HepG2 (cell line): ENCODE measurements around the gene HEMK1. TPM values are rescaled to one million over a fixed set of nuclear protein-coding genes. Genes with fewer than 3 reads are reported as not detected.

Experiments used
- HDAC6 ChIP-seq: fragments of 200-600 bp; sonication (generic); IDR thresholded peaks from 2 replicates; pipeline ENCODE4 v1.7.0; 2017; ENCODE audit warnings: mild to moderate bottlenecking, antibody characterized with exemption, low read length, low read depth
- HMG20A ChIP-seq: IDR thresholded peaks from 2 replicates; pipeline ENCODE4 v1.6.1; 2016; ENCODE audit warnings: borderline replicate concordance
- JUN ChIP-seq: sonication (generic); formaldehyde crosslinking; IDR thresholded peaks from 2 replicates; pipeline ENCODE4 v1.4.0; 2020; ENCODE audit warnings: mild to moderate bottlenecking, missing genetic modification reagents
- KDM2A ChIP-seq: sonication (generic); formaldehyde crosslinking; IDR thresholded peaks from 2 replicates; pipeline ENCODE4 v1.4.0; 2020; ENCODE audit warnings: low read depth, missing genetic modification reagents, borderline replicate concordance
- KDM5B ChIP-seq: sonication (generic); formaldehyde crosslinking; IDR thresholded peaks from 2 replicates; pipeline ENCODE4 v1.4.0; 2020; ENCODE audit warnings: missing genetic modification reagents, mild to moderate bottlenecking, borderline replicate concordance
- KLF15 ChIP-seq: sonication (generic); formaldehyde crosslinking; IDR thresholded peaks from 2 replicates; pipeline ENCODE4 v1.8.1; 2023; ENCODE audit warnings: borderline replicate concordance, mild to moderate bottlenecking, inconsistent platforms, missing genetic modification reagents, mixed read lengths
- MAF1 ChIP-seq: sonication (generic); formaldehyde crosslinking; IDR thresholded peaks from 2 replicates; pipeline ENCODE4 v1.5.0; 2020; ENCODE audit warnings: missing genetic modification reagents, borderline replicate concordance
- SKI ChIP-seq: fragments of 450-650 bp; IDR thresholded peaks from one replicate; pipeline ENCODE4 v1.6.1; 2018; ENCODE audit warnings: mild to moderate bottlenecking; ENCODE audit not compliant: partially characterized antibody
- TBX3 ChIP-seq: fragments of 450-650 bp; IDR thresholded peaks from 2 replicates; pipeline ENCODE4 v1.6.1; 2017; ENCODE audit warnings: antibody characterized with exemption, mild to moderate bottlenecking, inconsistent platforms, borderline replicate concordance
- ZNF124 ChIP-seq: sonication (generic); formaldehyde crosslinking; IDR thresholded peaks from 2 replicates; pipeline ENCODE4 v1.4.0; 2020; ENCODE audit warnings: missing genetic modification reagents
- ZNF30 ChIP-seq: sonication (generic); formaldehyde crosslinking; IDR thresholded peaks from 2 replicates; pipeline ENCODE4 v1.5.0; 2020; ENCODE audit warnings: mild to moderate bottlenecking, missing genetic modification reagents
- ZNF761 ChIP-seq: sonication (generic); formaldehyde crosslinking; conservative IDR thresholded peaks from 2 replicates; pipeline ENCODE4 v1.4.0; 2020; ENCODE audit warnings: mild to moderate bottlenecking, missing genetic modification reagents
- polyA plus RNA-seq, 8 experiments: library from polyadenylated mRNA; depleted of rRNA in 3 of 8; stranded (reverse) in 7 of 8; unstranded in 1 of 8; fragments of >200 nt; fragmentation: Illumina TruSeq in 4 of 8; extraction: Trizol in 4 of 8; gene quantifications; 2 replicates each; pipeline versions ENCODE4 v1.2.1 to v1.2.3, GENCODE V29; 2011 to 2016; ENCODE audit warnings: low read depth in 4 of 8, missing spikeins in 1 of 8, mixed read lengths in 1 of 8; ENCODE audit not compliant: insufficient read depth in 1 of 8
- total RNA-seq, 5 experiments: library from RNA; depleted of rRNA; stranded (reverse); fragments of >200 nt; fragmentation: Illumina TruSeq; extraction: Trizol; gene quantifications; 2 replicates each; pipeline ENCODE4 v1.2.3, GENCODE V29; 2016; ENCODE audit warnings: low read depth in 1 of 5
- TF ChIP-seq, protein P1 (sequence below): IDR thresholded peaks from 2 replicates; pipeline ENCODE4 v1.6.1; 2016; ENCODE audit warnings: mild to moderate bottlenecking
- TF ChIP-seq, protein P2 (sequence below): sonication (generic); formaldehyde crosslinking; IDR thresholded peaks from 2 replicates; pipeline ENCODE4 v1.4.0; 2020; ENCODE audit warnings: missing genetic modification reagents, borderline replicate concordance
- TF ChIP-seq, protein P3 (sequence below): sonication (generic); formaldehyde crosslinking; IDR thresholded peaks from 2 replicates; pipeline ENCODE4 v1.4.0; 2020; ENCODE audit warnings: low read depth, mild to moderate bottlenecking, missing genetic modification reagents
- TF ChIP-seq, protein P4 (sequence below): sonication (generic); formaldehyde crosslinking; IDR thresholded peaks from 2 replicates; pipeline ENCODE4 v1.8.0; 2022; ENCODE audit warnings: missing genetic modification reagents, mild to moderate bottlenecking, inconsistent platforms, borderline replicate concordance
- TF ChIP-seq, protein P5 (sequence below): sonication (generic); formaldehyde crosslinking; IDR thresholded peaks from 2 replicates; pipeline ENCODE4 v1.4.0; 2020; ENCODE audit warnings: missing genetic modification reagents
- TF ChIP-seq, protein P6 (sequence below): sonication (generic); formaldehyde crosslinking; IDR thresholded peaks from 2 replicates; pipeline ENCODE4 v1.9.0; 2021; ENCODE audit warnings: missing genetic modification reagents, borderline replicate concordance

HEMK1 gene
- total and polyA plus RNA-seq, 2 of the 13 experiments (the other 11 are each of a cell fraction or from before 2014, with no cell fraction given): 9.8 to 12.6 TPM

DNA sequence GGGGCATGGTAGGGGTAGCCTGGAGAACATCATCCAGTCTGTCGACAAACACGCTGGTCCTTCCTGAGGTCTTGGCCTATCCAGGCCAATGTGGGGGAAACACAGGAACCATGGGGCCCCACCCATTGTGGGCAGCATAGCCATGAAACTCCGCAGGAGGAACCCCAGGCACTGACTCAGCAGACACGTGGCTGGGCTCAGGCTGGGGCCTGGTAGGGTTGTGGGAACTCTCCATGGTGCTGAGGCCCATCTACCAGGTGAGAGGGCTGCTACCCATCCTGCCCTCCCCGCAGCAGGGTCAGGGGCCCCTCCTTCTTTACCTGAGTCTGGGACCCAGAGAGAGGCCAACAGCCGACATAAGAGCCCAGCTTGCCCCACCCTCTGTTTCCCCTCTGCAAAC lies 43.3 kb upstream of the HEMK1 start (continued):
- TF ChIP-seq, protein P1, sequence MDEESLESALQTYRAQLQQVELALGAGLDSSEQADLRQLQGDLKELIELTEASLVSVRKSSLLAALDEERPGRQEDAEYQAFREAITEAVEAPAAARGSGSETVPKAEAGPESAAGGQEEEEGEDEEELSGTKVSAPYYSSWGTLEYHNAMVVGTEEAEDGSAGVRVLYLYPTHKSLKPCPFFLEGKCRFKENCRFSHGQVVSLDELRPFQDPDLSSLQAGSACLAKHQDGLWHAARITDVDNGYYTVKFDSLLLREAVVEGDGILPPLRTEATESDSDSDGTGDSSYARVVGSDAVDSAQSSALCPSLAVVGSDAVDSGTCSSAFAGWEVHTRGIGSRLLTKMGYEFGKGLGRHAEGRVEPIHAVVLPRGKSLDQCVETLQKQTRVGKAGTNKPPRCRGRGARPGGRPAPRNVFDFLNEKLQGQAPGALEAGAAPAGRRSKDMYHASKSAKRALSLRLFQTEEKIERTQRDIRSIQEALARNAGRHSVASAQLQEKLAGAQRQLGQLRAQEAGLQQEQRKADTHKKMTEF: no peak
- peak; percentile 36; the same call in 1 of the 2 replicates for TF ChIP-seq KDM5B
- TF ChIP-seq TBX3: no peak
- no peak for TF ChIP-seq HDAC6
- TF ChIP-seq KLF15 (CRISPR knock-in tag): no peak
- no peak for TF ChIP-seq ZNF30 (CRISPR knock-in tag)
- no peak for TF ChIP-seq ZNF761 (CRISPR knock-in tag)
- TF ChIP-seq JUN (CRISPR knock-in tag): no peak
- TF ChIP-seq, protein P2, sequence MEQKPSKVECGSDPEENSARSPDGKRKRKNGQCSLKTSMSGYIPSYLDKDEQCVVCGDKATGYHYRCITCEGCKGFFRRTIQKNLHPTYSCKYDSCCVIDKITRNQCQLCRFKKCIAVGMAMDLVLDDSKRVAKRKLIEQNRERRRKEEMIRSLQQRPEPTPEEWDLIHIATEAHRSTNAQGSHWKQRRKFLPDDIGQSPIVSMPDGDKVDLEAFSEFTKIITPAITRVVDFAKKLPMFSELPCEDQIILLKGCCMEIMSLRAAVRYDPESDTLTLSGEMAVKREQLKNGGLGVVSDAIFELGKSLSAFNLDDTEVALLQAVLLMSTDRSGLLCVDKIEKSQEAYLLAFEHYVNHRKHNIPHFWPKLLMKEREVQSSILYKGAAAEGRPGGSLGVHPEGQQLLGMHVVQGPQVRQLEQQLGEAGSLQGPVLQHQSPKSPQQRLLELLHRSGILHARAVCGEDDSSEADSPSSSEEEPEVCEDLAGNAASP (CRISPR knock-in tag): peak; percentile 35; the same call in 1 of the 2 replicates
- TF ChIP-seq, protein P3, sequence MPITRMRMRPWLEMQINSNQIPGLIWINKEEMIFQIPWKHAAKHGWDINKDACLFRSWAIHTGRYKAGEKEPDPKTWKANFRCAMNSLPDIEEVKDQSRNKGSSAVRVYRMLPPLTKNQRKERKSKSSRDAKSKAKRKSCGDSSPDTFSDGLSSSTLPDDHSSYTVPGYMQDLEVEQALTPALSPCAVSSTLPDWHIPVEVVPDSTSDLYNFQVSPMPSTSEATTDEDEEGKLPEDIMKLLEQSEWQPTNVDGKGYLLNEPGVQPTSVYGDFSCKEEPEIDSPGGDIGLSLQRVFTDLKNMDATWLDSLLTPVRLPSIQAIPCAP (CRISPR knock-in tag): no peak
- TF ChIP-seq HMG20A (CRISPR knock-in tag): no peak
- no peak for TF ChIP-seq ZNF124 (CRISPR knock-in tag)
- TF ChIP-seq, protein P4, sequence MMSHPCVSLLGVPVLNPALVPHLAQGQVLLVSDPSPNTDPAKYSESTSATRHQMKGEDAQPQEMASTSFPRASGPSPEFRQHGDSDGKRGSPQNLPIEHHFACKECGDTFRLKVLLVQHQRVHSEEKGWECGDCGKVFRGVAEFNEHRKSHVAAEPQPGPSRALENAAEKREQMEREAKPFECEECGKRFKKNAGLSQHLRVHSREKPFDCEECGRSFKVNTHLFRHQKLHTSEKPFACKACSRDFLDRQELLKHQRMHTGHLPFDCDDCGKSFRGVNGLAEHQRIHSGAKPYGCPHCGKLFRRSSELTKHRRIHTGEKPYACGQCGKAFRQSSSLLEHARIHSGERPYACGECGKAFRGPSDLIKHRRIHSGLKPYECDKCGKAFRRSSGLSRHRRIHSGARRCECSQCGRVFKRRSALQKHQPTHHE (CRISPR knock-in tag): no peak
- peak; percentile 36; the same call in 1 of the 2 replicates for TF ChIP-seq KDM2A (CRISPR knock-in tag)
- no peak for TF ChIP-seq SKI
- TF ChIP-seq MAF1: peak; percentile 76; the same call in 1 of the 2 replicates
- TF ChIP-seq, protein P5, sequence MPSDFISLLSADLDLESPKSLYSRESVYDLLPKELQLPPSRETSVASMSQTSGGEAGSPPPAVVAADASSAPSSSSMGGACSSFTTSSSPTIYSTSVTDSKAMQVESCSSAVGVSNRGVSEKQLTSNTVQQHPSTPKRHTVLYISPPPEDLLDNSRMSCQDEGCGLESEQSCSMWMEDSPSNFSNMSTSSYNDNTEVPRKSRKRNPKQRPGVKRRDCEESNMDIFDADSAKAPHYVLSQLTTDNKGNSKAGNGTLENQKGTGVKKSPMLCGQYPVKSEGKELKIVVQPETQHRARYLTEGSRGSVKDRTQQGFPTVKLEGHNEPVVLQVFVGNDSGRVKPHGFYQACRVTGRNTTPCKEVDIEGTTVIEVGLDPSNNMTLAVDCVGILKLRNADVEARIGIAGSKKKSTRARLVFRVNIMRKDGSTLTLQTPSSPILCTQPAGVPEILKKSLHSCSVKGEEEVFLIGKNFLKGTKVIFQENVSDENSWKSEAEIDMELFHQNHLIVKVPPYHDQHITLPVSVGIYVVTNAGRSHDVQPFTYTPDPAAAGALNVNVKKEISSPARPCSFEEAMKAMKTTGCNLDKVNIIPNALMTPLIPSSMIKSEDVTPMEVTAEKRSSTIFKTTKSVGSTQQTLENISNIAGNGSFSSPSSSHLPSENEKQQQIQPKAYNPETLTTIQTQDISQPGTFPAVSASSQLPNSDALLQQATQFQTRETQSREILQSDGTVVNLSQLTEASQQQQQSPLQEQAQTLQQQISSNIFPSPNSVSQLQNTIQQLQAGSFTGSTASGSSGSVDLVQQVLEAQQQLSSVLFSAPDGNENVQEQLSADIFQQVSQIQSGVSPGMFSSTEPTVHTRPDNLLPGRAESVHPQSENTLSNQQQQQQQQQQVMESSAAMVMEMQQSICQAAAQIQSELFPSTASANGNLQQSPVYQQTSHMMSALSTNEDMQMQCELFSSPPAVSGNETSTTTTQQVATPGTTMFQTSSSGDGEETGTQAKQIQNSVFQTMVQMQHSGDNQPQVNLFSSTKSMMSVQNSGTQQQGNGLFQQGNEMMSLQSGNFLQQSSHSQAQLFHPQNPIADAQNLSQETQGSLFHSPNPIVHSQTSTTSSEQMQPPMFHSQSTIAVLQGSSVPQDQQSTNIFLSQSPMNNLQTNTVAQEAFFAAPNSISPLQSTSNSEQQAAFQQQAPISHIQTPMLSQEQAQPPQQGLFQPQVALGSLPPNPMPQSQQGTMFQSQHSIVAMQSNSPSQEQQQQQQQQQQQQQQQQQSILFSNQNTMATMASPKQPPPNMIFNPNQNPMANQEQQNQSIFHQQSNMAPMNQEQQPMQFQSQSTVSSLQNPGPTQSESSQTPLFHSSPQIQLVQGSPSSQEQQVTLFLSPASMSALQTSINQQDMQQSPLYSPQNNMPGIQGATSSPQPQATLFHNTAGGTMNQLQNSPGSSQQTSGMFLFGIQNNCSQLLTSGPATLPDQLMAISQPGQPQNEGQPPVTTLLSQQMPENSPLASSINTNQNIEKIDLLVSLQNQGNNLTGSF (CRISPR knock-in tag): peak; percentile 73; the same call in 1 of the 2 replicates
- TF ChIP-seq, protein P6, sequence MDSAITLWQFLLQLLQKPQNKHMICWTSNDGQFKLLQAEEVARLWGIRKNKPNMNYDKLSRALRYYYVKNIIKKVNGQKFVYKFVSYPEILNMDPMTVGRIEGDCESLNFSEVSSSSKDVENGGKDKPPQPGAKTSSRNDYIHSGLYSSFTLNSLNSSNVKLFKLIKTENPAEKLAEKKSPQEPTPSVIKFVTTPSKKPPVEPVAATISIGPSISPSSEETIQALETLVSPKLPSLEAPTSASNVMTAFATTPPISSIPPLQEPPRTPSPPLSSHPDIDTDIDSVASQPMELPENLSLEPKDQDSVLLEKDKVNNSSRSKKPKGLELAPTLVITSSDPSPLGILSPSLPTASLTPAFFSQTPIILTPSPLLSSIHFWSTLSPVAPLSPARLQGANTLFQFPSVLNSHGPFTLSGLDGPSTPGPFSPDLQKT (CRISPR knock-in tag): no peak
